GM23248 (cell line): ENCODE data around the gene CGA. TPM values are rescaled to one million over a fixed set of nuclear protein-coding genes. Genes with fewer than 3 reads are reported as not detected.

ENCODE experiments used
- DNase-seq: peaks from one replicate; pipeline ENCODE4 v3.0.0-alpha.2; 2015
- H2AFZ ChIP-seq: fragments of 200-600 bp; sonication (generic); 2 replicates; pipeline ENCODE4 v1.6.1; 2016; ENCODE audit warnings: antibody characterized with exemption
- H3F3A ChIP-seq: fragments of 200-600 bp; sonication (generic); 2 replicates; pipeline ENCODE4 v1.6.1; 2016; ENCODE audit warnings: mild to moderate bottlenecking, antibody characterized with exemption, mixed run types; ENCODE audit not compliant: insufficient read depth
- H3K27ac ChIP-seq: fragments of 200-600 bp; sonication (generic); 2 replicates; pipeline ENCODE4 v1.5.1; 2016; ENCODE audit warnings: mild to moderate bottlenecking
- H3K27me3 ChIP-seq: fragments of 200-600 bp; sonication (generic); replicated peaks from 2 replicates; pipeline ENCODE4 v1.6.1; 2016; ENCODE audit warnings: mild to moderate bottlenecking; ENCODE audit not compliant: insufficient read depth
- H3K36me3 ChIP-seq: fragments of 200-600 bp; sonication (generic); 2 replicates; pipeline ENCODE4 v1.6.1; 2016; ENCODE audit warnings: low read depth, mild to moderate bottlenecking
- H3K4me1 ChIP-seq: fragments of 200-600 bp; sonication (generic); 2 replicates; pipeline ENCODE4 v1.6.1; 2016; ENCODE audit warnings: mild to moderate bottlenecking; ENCODE audit not compliant: insufficient read depth
- H3K4me2 ChIP-seq: fragments of 200-600 bp; sonication (generic); one replicate; pipeline ENCODE4 v1.6.1; 2016; ENCODE audit warnings: mild to moderate bottlenecking; ENCODE audit not compliant: unreplicated experiment
- H3K4me3 ChIP-seq: fragments of 200-600 bp; sonication (generic); 2 replicates; pipeline ENCODE4 v1.5.1; 2016; ENCODE audit warnings: mild to moderate bottlenecking
- H3K79me2 ChIP-seq: fragments of 200-600 bp; sonication (generic); 2 replicates; pipeline ENCODE4 v1.6.1; 2016; ENCODE audit warnings: mild to moderate bottlenecking; ENCODE audit not compliant: insufficient read depth
- H3K9ac ChIP-seq: fragments of 200-600 bp; sonication (generic); 2 replicates; pipeline ENCODE4 v1.6.1; 2016; ENCODE audit warnings: mild to moderate bottlenecking
- H3K9me2 ChIP-seq: fragments of 200-600 bp; sonication (generic); 2 replicates; pipeline ENCODE4 v1.6.1; 2016; ENCODE audit warnings: mixed run types, mild to moderate bottlenecking, moderate library complexity; ENCODE audit not compliant: insufficient read depth
- H3K9me3 ChIP-seq: fragments of 200-600 bp; sonication (generic); one replicate; pipeline ENCODE4 v1.6.1; 2017; ENCODE audit warnings: low read depth
- H4K20me1 ChIP-seq: fragments of 200-600 bp; sonication (generic); 2 replicates; pipeline ENCODE4 v1.6.0; 2016; ENCODE audit not compliant: insufficient read depth
- EZH2 ChIP-seq: fragments of 200-600 bp; sonication (generic); IDR thresholded peaks from 2 replicates; pipeline ENCODE4 v1.6.1; 2018; ENCODE audit warnings: antibody characterized with exemption, mild to moderate bottlenecking; ENCODE audit not compliant: insufficient read depth, poor library complexity, severe bottlenecking
- EZH2phosphoT487 ChIP-seq: fragments of 200-600 bp; sonication (generic); IDR thresholded peaks from 2 replicates; pipeline ENCODE4 v1.6.1; 2018; ENCODE audit warnings: antibody characterized with exemption, moderate library complexity, mild to moderate bottlenecking, low read depth; ENCODE audit not compliant: insufficient read depth
- WGBS, 2 experiments: methylation state at CpG; one replicate each; pipeline ENCODE4 v1.1.6; 2015 to 2017; ENCODE audit warnings: low lambda C conversion rate in 2 of 2, low coverage in 1 of 2; ENCODE audit errors: missing lambda C conversion rate in 2 of 2; 5-methylcytosine and 5-hydroxymethylcytosine counted together
- in situ Hi-C: fragments of 300-500 bp; cut with MboI; formaldehyde crosslinking; loops from 2 replicates; pipeline ENCODE4 v1.15.0; 2020
- polyA plus RNA-seq: library from polyadenylated mRNA; unstranded; fragments of >200 nt; fragmentation: Nextera tagmentation; extraction: Ambion mirVana; gene quantifications from 2 replicates; pipeline ENCODE4 v1.2.1, GENCODE V29; 2016
- total RNA-seq: library from RNA; depleted of rRNA; stranded (reverse); fragments of >200 nt; shearing (Covaris generic); gene quantifications from 2 replicates; pipeline ENCODE4 v1.2.3, GENCODE V29; 2014

The CGA gene
- total and polyA plus RNA-seq, 2 experiments from 2014 or later: 6.3 to 8.9 TPM

DNA sequence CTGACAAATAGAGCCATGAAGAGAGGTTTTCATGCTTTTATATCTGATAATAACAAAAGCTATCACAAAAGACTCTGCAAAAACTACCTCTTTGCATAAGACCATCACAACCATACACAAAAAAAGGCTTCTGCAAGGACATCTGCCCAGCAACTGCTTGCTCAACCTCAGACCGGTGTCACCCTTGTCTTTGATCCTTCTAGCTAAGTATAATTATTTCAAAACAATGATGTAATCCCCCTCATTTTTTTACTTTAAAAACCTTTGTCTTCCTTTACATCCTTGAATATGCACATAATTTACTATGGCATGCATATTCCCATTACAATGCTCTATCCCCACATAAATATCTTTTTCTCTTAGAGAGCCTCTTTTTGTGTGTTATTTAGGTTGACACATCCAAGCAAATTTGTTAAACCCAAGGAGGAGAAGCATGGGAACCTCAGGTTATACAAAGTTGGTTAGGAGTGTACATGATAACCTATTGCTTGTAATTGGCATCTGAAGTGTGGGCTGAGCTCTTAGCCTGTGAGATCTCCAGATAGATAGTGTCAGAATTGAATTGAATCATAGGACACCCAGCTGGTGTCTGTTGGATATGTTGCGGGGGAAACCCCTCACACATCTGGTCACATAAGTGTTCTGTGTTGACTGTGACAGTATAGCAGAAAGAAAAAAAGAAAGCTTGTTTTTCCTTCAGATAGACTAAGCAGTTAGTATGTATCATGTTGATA, 20.7 kb upstream of the CGA start:
- 28% methylated on average over 2 of the region's 2 CpGs for WGBS, 2 experiments
- DNase-seq: no peak
- Histone ChIP-seq H3K36me3 (no peaks in the 10 kb centered on the region), H3F3A (no peaks in the 10 kb centered on the region), H3K4me2 (no peak overlapping the region), H3K9me3 (no peaks in the 10 kb centered on the region), H3K27ac (no peak overlapping the region), H3K79me2 (no peaks in the 10 kb centered on the region), H3K4me3 (no peak overlapping the region), H4K20me1 (no peaks in the 10 kb centered on the region), H3K9ac (no peak overlapping the region), H3K27me3 (no peaks in the 10 kb centered on the region), H3K9me2 (no peaks in the 10 kb centered on the region), H3K4me1 (no peaks in the 10 kb centered on the region), H2AFZ (no peak overlapping the region)
- TF ChIP-seq EZH2: no peak
- in situ Hi-C loops: no loop called here

DNA sequence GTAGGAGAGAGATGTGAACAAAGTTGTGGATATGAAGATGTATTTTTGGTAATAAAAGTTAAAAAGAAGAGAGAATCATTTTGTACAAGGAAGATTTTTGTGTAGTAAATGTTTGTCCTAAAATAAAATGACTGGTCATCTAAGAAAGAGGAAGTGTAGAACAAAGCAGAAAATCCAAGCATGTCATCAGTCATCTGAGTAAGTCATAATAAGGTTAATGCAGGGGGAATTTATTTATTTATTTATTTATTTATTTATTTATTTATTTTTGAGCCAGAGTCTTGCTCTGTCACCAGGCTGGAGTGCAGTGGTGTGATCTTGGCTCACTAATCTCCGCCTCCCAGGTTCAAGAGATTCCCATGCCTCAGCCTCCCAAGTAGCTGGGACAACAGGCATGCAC, 15.7 kb upstream of the CGA start:
- no peaks in the 10 kb centered on the region for H3K9me3 ChIP-seq
- peaks cover 13% of the 10 kb centered on the region for H3F3A ChIP-seq
- no peaks in the 10 kb centered on the region for H3K27me3 ChIP-seq
- no peak overlapping the region for H3K4me3 ChIP-seq
- no peak overlapping the region for H3K4me2 ChIP-seq
- DNase-seq: no peak
- in situ Hi-C loops: no loop called here
- no peaks in the 10 kb centered on the region for H3K36me3 ChIP-seq
- H3K4me1 ChIP-seq: peaks cover 12% of the 10 kb centered on the region
- no peak overlapping the region for H3K9ac ChIP-seq
- no peaks in the 10 kb centered on the region for H3K9me2 ChIP-seq
- TF ChIP-seq EZH2: no peak
- no peak for TF ChIP-seq EZH2phosphoT487
- H2AFZ ChIP-seq: no peak overlapping the region
- H3K27ac ChIP-seq: no peak overlapping the region
- H4K20me1 ChIP-seq: no peaks in the 10 kb centered on the region
- WGBS, 2 experiments: 90 to 97% methylated on average over 1 of the region's 1 CpG
- no peaks in the 10 kb centered on the region for H3K79me2 ChIP-seq

DNA sequence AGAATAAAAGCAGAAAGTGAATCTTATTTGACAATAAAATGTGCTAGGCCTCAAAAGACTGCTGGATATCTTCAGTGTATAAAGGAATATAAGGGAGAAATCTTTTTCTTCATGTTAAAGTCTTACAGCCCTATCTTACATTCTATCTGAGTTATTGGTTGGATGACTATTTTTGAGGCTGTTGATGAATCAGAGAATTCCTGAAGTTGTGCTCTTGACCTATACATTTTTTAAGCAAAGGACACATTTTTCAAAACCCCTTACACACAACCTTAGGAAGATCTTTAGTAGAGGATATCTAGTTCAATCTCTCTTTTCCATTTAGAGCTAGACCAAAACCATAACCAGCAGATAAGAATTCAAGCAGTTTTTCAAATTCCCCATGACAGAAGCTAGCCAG, 10.9 kb upstream of the CGA start:
- no peaks in the 10 kb centered on the region for H3K36me3 ChIP-seq
- H3K4me3 ChIP-seq: peak overlapping the region; percentile 2; the same call in 1 of the 2 replicates
- H3K4me2 ChIP-seq: peak overlapping the region; percentile 41
- H3K9me2 ChIP-seq: no peaks in the 10 kb centered on the region
- no peak for TF ChIP-seq EZH2phosphoT487
- TF ChIP-seq EZH2: no peak
- H2AFZ ChIP-seq: no peak overlapping the region
- H4K20me1 ChIP-seq: no peaks in the 10 kb centered on the region
- H3K27ac ChIP-seq: peak overlapping the region; percentile 21
- H3F3A ChIP-seq: peaks cover 28% of the 10 kb centered on the region
- no peak overlapping the region for H3K9ac ChIP-seq
- peak; percentile 61 for DNase-seq
- H3K4me1 ChIP-seq: peaks cover 28% of the 10 kb centered on the region
- H3K79me2 ChIP-seq: no peaks in the 10 kb centered on the region
- in situ Hi-C loops: no loop called here
- H3K27me3 ChIP-seq: no peaks in the 10 kb centered on the region
- H3K9me3 ChIP-seq: no peaks in the 10 kb centered on the region

DNA sequence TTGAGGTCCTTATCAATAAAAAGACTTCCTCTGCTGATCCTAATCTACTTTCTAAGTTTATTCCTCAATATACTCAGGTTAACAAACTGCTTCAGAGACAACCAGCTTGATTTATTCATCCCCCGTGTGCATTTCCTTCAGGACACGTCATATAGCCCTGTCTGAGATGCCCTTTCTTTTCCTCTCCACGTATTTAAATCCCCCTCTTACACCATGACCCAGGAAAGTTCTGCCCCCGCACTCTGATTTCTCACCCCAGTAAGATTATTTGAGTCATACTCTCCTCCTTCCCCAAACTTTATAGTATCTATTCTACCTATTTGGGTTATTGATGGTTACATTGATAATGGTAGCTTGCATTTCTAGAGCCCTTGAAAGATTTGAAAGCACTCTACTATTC, 9.8 kb upstream of the CGA start:
- Histone ChIP-seq H3K9me2 (no peaks in the 10 kb centered on the region), H3K4me3 (no peak overlapping the region), H3K4me1 (peaks cover 28% of the 10 kb centered on the region), H2AFZ (peak overlapping the region; percentile 20; the same call in 1 of the 2 replicates), H3K9me3 (no peaks in the 10 kb centered on the region), H4K20me1 (no peaks in the 10 kb centered on the region), H3F3A (peaks cover 28% of the 10 kb centered on the region), H3K4me2 (peak overlapping the region; percentile 41), H3K27ac (peak overlapping the region; percentile 21; the same call in 1 of the 2 replicates), H3K36me3 (no peaks in the 10 kb centered on the region), H3K27me3 (no peaks in the 10 kb centered on the region), H3K79me2 (no peaks in the 10 kb centered on the region), H3K9ac (no peak overlapping the region)
- WGBS, 2 experiments: 27 to 28% methylated on average over 4 of the region's 4 CpGs
- peak; percentile 40 for DNase-seq
- in situ Hi-C loops: no loop called here
- TF ChIP-seq EZH2 (no peak), EZH2phosphoT487 (no peak)
